ENCODE data around the gene AK1. TPM values are rescaled to one million over a fixed set of nuclear protein-coding genes. Genes with fewer than 3 reads are reported as not detected.

The AK1 gene
- total and polyA plus RNA-seq, 2 of the 8 experiments (the other 6 are each of a cell fraction or from before 2014, with no cell fraction given) = 37.9 to 39.2 TPM

- TF ChIP-seq RAD21 (IDR thresholded peaks at IDR 0.05 in 1 of 2, conservative IDR thresholded peaks at IDR 0.05 in 1 of 2; ENCODE audit: low read depth in 2 of 2, low read length in 2 of 2) = no peak
Observed at GRCh38 chr9:127872369-127873222, 4.9 kb downstream of the AK1 start (continued).

All from H1 (cell line).